H1 (cell line): ENCODE results near the gene CIB2.

Source experiments
- BACH1 ChIP-seq: IDR thresholded peaks from 2 replicates; pipeline ENCODE4 v1.6.1; 2012; ENCODE audit warnings: low read length, improper control_type of control experiment
- CTBP2 ChIP-seq: IDR thresholded peaks from 2 replicates; pipeline ENCODE4 v1.7.0; 2011; ENCODE audit warnings: borderline replicate concordance, mild to moderate bottlenecking, moderate library complexity, mixed read lengths, low read length; ENCODE audit not compliant: insufficient read depth, insufficient read length
- JUND ChIP-seq: IDR thresholded peaks from 2 replicates; pipeline ENCODE4 v1.6.1; 2011; ENCODE audit warnings: mild to moderate bottlenecking, improper control_type of control experiment, low read length
- YY1 ChIP-seq: IDR thresholded peaks from 2 replicates; pipeline ENCODE4 v1.6.1; 2011; ENCODE audit warnings: low read depth, mild to moderate bottlenecking, low read length
- ZNF274 ChIP-seq: IDR thresholded peaks from 2 replicates; pipeline ENCODE4 v1.7.0; 2012; ENCODE audit warnings: low read length, borderline replicate concordance; ENCODE audit errors: extremely low read depth

DNA sequence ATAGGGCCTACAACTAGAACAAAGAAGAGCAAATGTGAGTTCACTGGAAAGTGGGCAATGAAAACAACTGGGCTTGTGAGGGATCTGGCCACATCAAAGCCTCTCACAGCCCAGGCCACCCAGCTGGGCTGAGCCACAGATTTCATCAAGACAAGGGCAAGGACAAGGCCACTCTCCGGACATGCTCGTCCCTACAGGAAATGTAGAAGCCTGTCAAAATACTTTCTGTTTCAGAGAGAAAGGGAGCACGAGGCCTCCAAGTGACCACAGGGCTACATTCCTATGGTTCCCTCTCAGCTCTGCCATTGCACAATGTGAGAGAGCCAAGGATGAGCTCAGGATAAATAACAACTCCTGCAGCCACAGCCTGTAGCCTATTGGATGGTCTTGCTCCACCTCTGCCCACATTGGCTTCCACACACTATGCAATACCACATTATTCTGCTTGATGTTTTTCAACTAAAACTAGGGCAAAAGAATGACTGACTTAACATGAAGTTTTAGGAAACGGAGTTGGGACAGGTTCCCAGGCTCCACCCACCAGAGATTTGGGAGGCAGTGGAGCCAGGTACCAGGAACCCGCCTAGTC lies 65.9 kb downstream of the CIB2 start:
- TF ChIP-seq JUND, result no peak
- no peak for TF ChIP-seq CTBP2
- no peak for TF ChIP-seq YY1
- TF ChIP-seq BACH1, result no peak
- TF ChIP-seq ZNF274, result no peak
